GM18519 (cell line): ENCODE measurements around the gene AQP1.

Source experiments
- ATAC-seq: cut with Tn5 transposase; IDR thresholded peaks from one replicate; pipeline ENCODE4 v1.9.1; 2021; ENCODE audit warnings: mild to moderate bottlenecking, moderate library complexity; ENCODE audit not compliant: unreplicated experiment, low FRiP score

AQP1 gene

GRCh38 chr7:30881448-30881847 lies 30.2 kb upstream of the AQP1 start:
- no peak for ATAC-seq

DNA sequence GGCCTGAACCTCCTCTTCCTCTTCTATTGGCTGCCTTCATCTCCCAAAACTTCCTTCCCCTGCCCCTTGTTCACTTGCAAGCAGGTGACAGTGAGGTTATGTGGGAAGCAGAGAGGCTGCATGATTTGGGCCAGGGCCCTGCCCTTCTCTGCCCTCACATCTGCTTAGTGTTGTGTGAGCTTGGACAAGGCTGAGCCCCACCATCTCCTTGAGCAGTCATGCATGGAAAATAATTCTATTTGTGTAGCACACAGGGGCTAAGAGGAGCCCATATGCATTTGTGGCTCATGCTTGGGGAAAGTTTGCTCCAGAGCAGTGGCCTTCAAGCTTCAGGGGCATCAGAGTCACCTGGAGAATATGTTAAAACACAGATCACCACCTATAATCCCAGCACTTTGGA lies 26.8 kb upstream of the AQP1 start:
- ATAC-seq, result no peak

DNA sequence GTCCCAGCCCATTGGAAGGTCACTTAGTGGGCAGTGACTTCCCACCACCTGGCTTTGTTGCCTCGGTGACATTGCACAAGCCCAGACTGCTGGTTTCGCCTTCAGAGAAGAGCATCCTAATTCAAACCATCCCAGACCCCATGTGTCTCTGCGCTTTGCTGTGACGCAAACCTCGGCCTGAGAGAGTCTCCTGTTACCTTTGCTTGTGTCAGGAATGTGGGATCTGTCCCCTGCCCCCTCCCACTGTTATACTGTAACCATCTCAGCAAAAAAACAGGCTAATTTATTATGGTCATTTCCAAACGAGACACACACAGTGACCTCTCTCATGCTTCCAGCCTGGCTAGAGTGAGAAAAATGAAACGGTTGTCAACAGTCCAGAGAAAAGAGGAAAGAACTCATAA lies 25.0 kb upstream of the AQP1 start:
- ATAC-seq, result no peak

- no peak for ATAC-seq
These were observed 24.2 kb upstream of the AQP1 start for GRCh38 chr7:30887464-30887872.

- ATAC-seq, result no peak
These were observed 22.9 kb upstream of the AQP1 start for GRCh38 chr7:30888747-30889146.

- no peak for ATAC-seq
These were observed 21.4 kb upstream of the AQP1 start for GRCh38 chr7:30890226-30890625.

- ATAC-seq, result no peak
These were observed 18.3 kb upstream of the AQP1 start for GRCh38 chr7:30893357-30893756.

GRCh38 chr7:30894009-30894408 lies 17.6 kb upstream of the AQP1 start:
- ATAC-seq, result no peak

GRCh38 chr7:30894866-30895605 lies 16.6 kb upstream of the AQP1 start:
- ATAC-seq, result no peak

DNA sequence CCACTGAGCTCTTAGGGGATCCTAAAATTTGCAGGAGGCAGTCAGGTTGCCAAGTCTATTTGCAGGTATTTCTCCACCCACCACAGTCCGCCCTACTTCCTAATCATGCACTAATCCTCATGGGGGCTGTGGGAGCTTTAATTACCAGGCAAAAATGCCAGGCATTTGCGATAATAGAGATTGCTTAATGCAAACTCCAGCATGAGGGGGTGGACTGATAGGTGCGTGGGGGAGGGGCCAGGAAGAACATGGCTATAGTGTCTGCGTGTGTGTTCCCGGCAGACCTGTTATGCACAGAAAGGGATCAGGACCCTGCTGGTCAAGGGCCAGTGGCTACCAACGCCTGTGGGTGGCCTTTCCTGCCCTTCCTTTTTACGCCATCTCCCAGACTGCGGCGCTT lies 15.6 kb upstream of the AQP1 start:
- ATAC-seq, result no peak

DNA sequence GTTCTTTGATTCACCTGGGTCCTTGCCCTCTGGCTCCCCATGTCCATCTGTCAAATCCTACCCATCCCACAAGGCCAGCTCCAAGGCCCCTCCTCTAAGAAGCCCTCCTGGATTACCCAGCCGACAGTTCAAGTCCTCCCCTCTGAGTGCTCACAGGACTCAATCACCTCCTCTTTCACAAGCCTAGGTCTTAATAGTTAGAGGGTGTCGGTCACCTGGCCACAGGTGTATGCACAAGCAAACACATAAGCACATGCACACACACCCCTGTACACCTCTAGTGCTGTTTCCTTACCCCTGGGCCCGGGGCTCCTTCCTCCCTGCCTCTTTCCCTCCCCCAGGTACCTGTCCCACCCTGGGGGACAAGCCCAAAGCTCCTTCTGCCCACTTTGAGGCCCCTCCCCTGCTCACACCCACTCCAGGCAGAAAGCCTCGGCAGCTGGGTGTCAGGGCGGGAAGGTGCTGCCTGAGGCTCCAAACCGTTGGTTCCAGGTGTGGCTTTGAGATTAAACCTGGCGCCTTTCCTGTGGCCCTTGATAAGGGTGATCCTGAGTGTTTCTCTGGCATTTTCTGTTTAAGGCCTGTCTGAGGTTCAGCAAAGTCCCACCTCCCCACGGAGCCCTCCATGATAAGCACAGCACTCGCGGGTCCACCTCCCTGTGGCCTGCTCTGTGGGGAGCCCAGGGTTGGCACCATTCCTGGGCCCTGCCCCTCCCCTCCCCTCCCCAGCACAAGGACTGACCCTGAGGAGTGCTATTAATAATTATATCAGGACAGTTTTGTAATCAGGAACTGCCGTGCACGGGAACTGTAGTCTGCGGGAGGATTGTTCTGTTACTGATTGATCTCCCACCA lies 14.6 kb upstream of the AQP1 start:
- no peak for ATAC-seq

DNA sequence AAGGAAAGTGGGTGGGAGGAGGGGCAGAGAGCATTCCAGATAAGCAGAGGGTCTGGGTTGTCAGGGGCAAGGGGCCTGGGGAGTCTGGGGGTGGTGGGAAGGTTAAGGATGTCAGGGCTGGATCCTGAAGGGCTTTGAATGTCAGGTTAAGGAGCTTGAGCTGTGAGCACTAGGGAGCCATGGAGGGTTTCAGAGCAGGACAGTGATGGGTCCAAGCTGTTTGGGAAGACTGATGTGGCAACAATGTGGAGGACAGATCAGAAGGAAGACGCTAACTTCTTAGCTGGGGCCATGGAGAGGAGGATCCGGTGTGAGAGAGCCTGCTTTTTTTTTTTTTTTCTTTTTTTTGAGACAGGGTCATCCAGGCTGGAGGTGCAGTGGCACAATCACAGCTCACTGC lies 13.9 kb upstream of the AQP1 start:
- ATAC-seq, result no peak

- ATAC-seq, result no peak
These were observed 13.2 kb upstream of the AQP1 start for GRCh38 chr7:30898411-30898810.

GRCh38 chr7:30899066-30899465 lies 12.6 kb upstream of the AQP1 start:
- no peak for ATAC-seq

DNA sequence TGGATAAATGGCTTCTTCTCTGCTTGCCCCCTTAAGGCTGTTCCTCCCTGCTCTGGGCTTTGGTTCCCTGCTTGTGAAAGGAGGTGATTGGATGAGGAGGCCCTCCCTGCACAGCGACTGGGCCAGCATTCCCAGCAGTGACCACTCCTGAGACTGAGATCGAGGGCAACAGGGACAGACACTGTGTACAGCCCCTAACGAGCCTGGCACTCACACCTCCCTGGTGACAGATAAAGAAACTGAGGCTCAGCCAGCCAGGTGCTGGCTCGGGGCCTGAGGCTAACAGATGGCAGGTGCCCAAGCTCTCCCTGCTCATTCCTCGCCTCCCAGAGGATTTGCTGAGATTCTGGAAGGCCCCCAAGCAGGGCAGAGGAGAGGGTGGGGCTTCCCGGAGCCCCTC lies 12.0 kb upstream of the AQP1 start:
- no peak for ATAC-seq

DNA sequence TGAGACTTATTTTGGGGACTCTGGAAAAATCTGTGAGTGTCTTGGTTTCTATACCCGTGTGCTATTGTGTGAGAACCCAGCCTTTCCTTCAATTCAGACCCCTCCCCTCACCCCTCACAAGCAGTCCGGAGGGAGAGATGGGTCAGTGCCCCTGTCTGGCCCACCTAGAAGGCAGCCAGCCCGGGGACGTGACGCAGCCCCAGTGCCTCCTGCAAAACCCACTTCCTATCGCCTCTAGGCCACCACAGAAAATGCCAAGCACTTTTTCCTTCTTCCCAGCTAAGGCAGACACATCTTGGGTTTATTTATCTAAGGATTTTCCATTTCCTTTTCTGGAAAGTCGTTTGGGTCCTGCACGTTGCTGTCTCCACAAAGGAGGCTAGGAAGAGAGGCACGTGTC lies 11.6 kb upstream of the AQP1 start:
- ATAC-seq, result no peak

GRCh38 chr7:30900803-30901362 lies 10.8 kb upstream of the AQP1 start:
- no peak for ATAC-seq

DNA sequence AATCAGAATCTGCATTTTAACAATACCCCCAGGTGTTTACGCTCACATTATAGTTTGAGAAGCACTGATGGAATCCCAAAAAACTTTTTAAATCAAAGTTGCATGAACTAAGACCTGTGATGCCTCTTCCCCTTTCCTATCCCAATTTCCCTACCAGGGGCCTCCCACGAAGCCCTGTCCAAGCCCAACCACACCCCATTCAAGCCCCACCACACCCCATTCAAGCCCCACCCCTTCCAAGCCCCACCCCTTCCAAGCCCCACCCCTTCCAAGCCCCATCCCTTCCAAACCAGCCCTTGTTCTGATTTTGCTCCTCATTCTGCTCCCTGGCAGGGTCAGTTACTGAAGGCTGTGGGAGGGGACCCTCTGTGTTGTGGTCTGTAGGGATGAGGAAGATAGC lies 9.8 kb upstream of the AQP1 start:
- no peak for ATAC-seq

DNA sequence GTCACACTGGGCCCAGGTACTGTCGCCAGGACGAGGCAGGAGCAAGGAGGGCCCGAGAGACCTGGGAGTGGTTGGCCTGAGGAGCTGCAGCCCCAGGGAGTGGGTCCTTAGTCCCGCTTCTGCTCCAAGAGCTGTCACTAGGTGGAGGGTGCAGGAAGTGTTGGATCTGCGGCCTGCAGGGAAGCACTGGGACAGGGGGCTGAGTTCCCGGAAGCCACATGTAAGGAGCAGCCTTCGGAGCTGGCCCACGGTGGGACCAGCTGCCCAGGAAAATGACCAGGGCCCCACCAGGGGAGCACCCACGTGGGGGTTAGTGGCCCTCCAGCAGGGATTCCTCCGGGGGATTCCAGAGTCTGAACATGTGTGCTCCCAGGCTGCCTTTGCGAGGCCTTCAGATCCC lies 9.2 kb upstream of the AQP1 start:
- no peak for ATAC-seq

- no peak for ATAC-seq
These were observed 8.5 kb upstream of the AQP1 start for GRCh38 chr7:30903146-30903545.

GRCh38 chr7:30904561-30904960 lies 7.1 kb upstream of the AQP1 start:
- ATAC-seq, result no peak
